Measurements from ENCODE around the gene FAM120B.

FAM120B gene

GRCh38 chr6:170448751-170449630 lies 142.4 kb downstream of the FAM120B start:
- Histone ChIP-seq H3K9me3 (ENCODE audit: control insufficient read depth, insufficient read depth, low read length) (no peaks in the 10 kb centered on the region), H3K36me3 (ENCODE audit: insufficient read depth, low read length) (no peaks in the 10 kb centered on the region), H3K9ac (ENCODE audit: low read depth, low read length) (no peak overlapping the region), H3K4me1 (ENCODE audit: insufficient read depth, low read length) (0 out of 2 replicates have a peak, but pooled peaks cover 3% of the 10 kb centered on the region)

DNA sequence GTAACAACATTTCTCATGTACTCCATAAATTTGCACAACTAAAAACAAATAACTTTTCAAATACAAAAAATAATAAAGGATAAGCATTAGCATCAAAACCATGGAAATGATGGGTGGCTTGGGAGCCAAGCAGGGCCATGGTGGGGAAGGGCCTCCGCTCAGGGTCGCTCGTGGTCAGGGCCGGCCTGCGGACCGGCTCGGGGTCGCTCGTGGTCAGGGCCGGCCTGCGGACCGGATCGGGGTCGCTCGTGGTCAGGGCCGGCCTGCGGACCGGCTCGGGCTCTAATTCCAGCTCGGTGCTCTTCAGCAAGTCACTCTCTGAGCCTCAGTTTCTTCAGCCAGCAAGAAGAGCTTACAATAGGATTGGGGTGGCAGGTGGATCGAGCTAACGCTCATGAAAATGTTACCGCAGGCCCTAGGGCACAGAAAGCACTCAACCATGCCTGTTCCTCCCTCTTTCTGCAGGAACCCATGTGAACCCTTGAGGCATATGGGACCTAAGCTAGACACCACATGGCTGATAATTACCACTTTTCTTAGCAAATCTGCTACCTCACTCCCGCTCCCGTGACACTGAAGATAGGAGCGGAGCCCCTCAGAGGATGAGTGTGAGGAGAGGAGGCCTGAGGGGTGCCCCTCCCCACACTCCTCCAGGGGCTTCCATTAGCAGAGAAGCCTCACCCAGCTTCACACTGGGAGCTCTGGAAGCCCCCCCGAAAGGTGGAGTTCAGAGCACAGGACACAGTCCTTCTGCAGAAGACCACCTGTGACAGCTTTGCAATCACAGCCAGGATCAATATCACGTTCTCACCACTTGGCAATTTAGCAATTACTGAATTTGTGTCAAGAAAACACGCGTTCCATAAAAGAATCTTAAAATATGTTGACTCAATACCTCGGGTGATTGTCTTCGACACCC lies 143.5 kb downstream of the FAM120B start:
- H3K36me3 ChIP-seq (ENCODE audit: insufficient read depth, low read length), result no peaks in the 10 kb centered on the region
- no peak overlapping the region for H3K9ac ChIP-seq (ENCODE audit: low read depth, low read length)
- no peaks in the 10 kb centered on the region for H3K9me3 ChIP-seq (ENCODE audit: control insufficient read depth, insufficient read depth, low read length)

GRCh38 chr6:170450916-170451761 lies 144.6 kb downstream of the FAM120B start:
- Histone ChIP-seq H3K9ac (ENCODE audit: low read depth, low read length) (no peak overlapping the region), H3K9me3 (ENCODE audit: control insufficient read depth, insufficient read depth, low read length) (no peaks in the 10 kb centered on the region), H3K4me1 (ENCODE audit: insufficient read depth, low read length) (0 out of 2 replicates have a peak, but pooled peaks cover 3% of the 10 kb centered on the region)

More for the DNA sequence above, 143.5 kb downstream of the FAM120B start:
- 0 out of 2 replicates have a peak, but pooled peaks cover 3% of the 10 kb centered on the region for H3K4me1 ChIP-seq (ENCODE audit: insufficient read depth, low read length)

DNA sequence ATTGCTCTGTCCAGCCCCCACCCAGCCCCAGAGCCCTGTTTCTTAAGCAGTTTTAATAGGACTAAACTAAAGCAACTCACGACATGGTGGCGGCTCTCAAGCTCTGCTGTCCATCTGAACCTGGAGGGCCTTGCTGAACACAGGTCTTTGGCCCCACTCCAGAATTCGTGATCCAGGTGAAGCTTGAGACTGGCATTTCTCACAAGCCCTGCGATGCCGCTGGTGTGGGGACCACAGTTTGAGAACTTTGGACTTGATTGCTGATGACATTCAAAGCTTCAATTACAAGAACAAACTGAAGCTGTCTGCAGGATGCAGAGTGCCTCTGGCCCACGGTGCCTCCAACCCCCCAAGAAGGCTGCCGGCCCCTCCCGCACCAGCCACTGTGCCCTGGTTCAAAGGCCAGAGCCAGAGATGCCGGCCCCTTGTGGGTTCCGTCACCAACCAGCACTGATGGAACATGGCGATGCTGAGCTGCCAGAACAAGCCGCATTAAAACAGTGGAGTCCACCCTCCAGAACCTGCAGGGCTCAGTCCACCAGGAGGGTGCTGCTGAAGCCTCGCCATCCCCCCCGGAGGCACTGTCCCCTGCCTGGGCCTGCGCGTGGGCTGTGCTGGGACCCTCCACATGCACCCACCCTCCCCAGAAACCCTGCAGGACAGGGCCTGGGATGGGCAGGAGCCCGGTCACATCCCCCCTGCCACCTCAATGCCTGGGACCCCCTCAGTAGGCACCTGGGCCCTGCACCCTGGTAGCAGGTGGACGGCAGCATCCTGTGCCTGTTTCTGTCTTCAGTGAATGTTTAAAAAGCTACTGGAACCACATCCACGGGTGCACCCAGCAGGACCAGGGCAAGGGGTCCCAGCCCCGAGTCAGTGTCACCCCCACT lies 145.4 kb downstream of the FAM120B start:
- H3K9ac ChIP-seq (ENCODE audit: low read depth, low read length), result no peak overlapping the region
- no peaks in the 10 kb centered on the region for H3K9me3 ChIP-seq (ENCODE audit: control insufficient read depth, insufficient read depth, low read length)
- no peaks in the 10 kb centered on the region for H3K36me3 ChIP-seq (ENCODE audit: insufficient read depth, low read length)
- 0 out of 2 replicates have a peak, but pooled peaks cover 3% of the 10 kb centered on the region for H3K4me1 ChIP-seq (ENCODE audit: insufficient read depth, low read length)

More at GRCh38 chr6:170450916-170451761, 144.6 kb downstream of the FAM120B start:
- H3K36me3 ChIP-seq (ENCODE audit: insufficient read depth, low read length), result no peaks in the 10 kb centered on the region

DNA sequence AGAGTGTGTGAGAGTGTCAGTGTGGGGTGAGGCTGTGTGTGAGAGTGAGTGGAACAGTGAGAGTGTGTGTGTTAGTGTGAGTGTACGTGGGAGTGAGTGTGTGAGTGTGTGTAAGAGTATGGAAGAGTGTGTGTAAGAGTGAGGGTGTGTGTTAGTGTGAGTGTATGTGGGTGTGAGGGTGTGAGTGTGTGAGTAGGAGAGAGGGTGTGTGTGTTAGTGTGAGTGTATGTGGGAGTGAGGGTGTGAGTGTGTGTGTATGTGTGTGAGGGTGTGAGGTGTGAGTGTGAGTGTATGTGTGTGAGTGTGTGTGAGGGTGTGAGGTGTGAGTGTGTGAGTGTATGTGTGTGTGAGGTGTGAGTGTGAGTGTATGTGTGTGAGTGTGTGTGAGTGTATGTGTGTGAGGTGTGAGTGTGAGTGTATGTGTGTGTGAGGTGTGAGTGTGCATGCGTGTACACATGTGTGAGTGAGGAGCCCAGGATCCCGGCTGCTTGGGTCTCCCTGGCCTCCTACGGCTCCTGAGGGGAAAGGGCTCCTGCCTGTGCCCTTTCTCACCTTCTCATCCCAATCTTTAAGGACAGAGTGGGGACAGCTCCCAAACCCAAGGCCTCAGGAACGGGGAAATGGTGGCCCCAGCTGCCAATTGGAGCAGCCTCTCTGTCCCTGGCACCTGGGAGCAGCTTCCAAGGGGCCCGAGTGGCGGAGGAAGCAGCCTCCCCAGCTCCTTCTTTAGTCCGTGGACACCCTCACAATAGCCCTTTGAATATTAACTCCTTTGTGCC lies 146.4 kb downstream of the FAM120B start:
- Histone ChIP-seq H3K9me3 (ENCODE audit: control insufficient read depth, insufficient read depth, low read length) (no peaks in the 10 kb centered on the region), H3K36me3 (ENCODE audit: insufficient read depth, low read length) (no peaks in the 10 kb centered on the region), H3K9ac (ENCODE audit: low read depth, low read length) (no peak overlapping the region), H3K4me1 (ENCODE audit: insufficient read depth, low read length) (0 out of 2 replicates have a peak, but pooled peaks cover 3% of the 10 kb centered on the region)

- Histone ChIP-seq H3K36me3 (ENCODE audit: insufficient read depth, low read length) (no peaks in the 10 kb centered on the region), H3K4me1 (ENCODE audit: insufficient read depth, low read length) (0 out of 2 replicates have a peak, but pooled peaks cover 3% of the 10 kb centered on the region), H3K9ac (ENCODE audit: low read depth, low read length) (no peak overlapping the region), H3K9me3 (ENCODE audit: control insufficient read depth, insufficient read depth, low read length) (no peaks in the 10 kb centered on the region)
These were observed 147.3 kb downstream of the FAM120B start for GRCh38 chr6:170453586-170454511.

GRCh38 chr6:170454512-170455285 lies 148.1 kb downstream of the FAM120B start:
- Histone ChIP-seq H3K9me3 (ENCODE audit: control insufficient read depth, insufficient read depth, low read length) (no peaks in the 10 kb centered on the region), H3K36me3 (ENCODE audit: insufficient read depth, low read length) (no peaks in the 10 kb centered on the region), H3K9ac (ENCODE audit: low read depth, low read length) (no peak overlapping the region), H3K4me1 (ENCODE audit: insufficient read depth, low read length) (0 out of 2 replicates have a peak, but pooled peaks cover 3% of the 10 kb centered on the region)

DNA sequence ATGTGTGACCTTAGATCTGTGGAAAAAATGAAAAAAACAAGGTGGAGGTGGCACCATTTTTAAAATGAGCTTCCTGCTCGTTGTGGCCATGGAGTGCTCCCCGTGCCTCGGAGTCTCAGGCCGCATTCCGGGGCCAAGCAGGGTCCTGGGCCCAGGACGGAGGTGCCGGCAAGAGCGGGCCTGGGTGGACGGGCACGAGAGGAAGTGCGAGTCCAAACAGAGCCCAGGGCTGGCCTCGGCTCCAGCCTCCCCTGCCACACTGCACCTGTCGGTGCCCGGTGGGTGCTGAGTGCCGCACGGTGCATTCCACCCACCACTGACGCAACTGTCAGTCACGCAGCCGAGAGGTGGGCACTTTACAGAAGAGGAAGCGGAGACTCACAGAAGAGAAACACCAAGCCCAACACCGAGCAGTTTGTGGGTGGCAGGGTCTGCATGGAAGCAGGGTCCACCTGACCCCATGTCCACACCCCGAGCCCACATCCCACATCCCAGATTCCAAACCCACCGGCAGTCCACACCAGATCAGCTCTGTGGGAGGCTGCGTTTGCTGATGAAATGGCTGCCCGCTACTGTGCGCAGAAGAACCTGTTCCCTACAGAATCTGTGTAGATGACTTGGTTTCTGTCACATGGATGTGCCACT lies 148.9 kb downstream of the FAM120B start:
- Histone ChIP-seq H3K4me1 (ENCODE audit: insufficient read depth, low read length) (0 out of 2 replicates have a peak, but pooled peaks cover 3% of the 10 kb centered on the region), H3K9ac (ENCODE audit: low read depth, low read length) (no peak overlapping the region), H3K9me3 (ENCODE audit: control insufficient read depth, insufficient read depth, low read length) (no peaks in the 10 kb centered on the region), H3K36me3 (ENCODE audit: insufficient read depth, low read length) (no peaks in the 10 kb centered on the region)

DNA sequence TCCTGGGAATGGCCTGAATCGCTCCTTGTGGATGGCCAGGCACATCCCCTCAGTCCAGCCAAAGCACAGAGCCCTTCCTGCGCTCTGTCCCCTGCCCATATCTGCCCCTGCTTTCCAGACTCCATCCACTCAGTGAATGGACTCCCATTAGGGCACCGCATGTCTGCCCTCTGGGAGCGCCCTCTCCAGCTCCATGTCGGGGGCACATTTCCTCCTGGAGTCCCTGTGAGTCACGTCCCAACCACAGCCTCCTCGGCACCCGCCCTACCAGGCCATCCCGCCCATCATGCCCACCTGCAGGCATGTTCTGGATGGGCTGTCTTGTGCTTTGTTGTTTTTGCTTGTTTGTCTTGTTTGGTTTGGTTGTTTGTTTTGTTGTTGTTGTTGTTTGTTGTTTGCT lies 149.8 kb downstream of the FAM120B start:
- Histone ChIP-seq H3K36me3 (ENCODE audit: insufficient read depth, low read length) (no peaks in the 10 kb centered on the region), H3K9ac (ENCODE audit: low read depth, low read length) (no peak overlapping the region), H3K4me1 (ENCODE audit: insufficient read depth, low read length) (0 out of 2 replicates have a peak, but pooled peaks cover 3% of the 10 kb centered on the region), H3K9me3 (ENCODE audit: control insufficient read depth, insufficient read depth, low read length) (no peaks in the 10 kb centered on the region)
